Measurements from ENCODE around the gene CEP112. TPM values are rescaled to one million over a fixed set of nuclear protein-coding genes. Genes with fewer than 3 reads are reported as not detected.

The CEP112 gene
- total RNA-seq, 1 donor from 2014 or later = 20.1 TPM

DNA sequence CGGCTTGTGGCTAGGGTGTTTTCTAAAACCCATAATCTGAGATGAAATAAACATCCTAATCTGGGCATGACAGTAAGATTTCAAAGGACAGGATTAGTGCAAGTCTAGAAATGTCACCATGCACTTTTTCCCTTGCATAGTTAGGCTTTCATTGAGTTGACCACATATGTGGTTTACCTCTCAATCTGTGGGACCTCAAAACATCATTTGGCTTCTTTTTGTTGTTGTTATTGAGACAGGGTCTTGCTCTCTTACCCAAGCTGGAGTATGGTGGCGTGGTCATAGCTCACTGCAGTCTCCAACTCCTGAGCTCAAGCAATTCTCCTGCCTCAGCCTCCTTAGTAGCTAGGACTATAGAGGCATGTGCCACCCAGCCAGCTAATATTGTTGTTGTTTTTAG lies 197.8 kb downstream of the CEP112 start:
- intact Hi-C loops (cut with DNase I) = no loop called here
- Histone ChIP-seq H3K27ac (no peak overlapping the region), H3K9me3 (peaks cover 7% of the 10 kb centered on the region), H3K4me1 (no peaks in the 10 kb centered on the region), H3K36me3 (no peaks in the 10 kb centered on the region), H3K27me3 (no peaks in the 10 kb centered on the region), H3K4me3 (no peak overlapping the region)
- TF ChIP-seq POLR2AphosphoS5 (IDR thresholded peaks at IDR 0.05; ENCODE audit: insufficient read depth in 1 of 2, low read depth in 1 of 2) (no peak), POLR2A (IDR thresholded peaks at IDR 0.05) (no peak), CTCF (IDR thresholded peaks at IDR 0.05) (no peak)
- DNase-seq (ENCODE audit: extremely low spot score in 2 of 2) = no peak

GRCh38 chr17:65990593-65990992 lies 201.3 kb downstream of the CEP112 start:
- Histone ChIP-seq H3K27ac (no peak overlapping the region), H3K4me3 (no peak overlapping the region), H3K27me3 (no peaks in the 10 kb centered on the region), H3K9me3 (peaks cover 13% of the 10 kb centered on the region), H3K36me3 (no peaks in the 10 kb centered on the region), H3K4me1 (no peaks in the 10 kb centered on the region)
- no peak for TF ChIP-seq CTCF (IDR thresholded peaks at IDR 0.05)
- no peak for TF ChIP-seq POLR2AphosphoS5 (IDR thresholded peaks at IDR 0.05; ENCODE audit: insufficient read depth in 1 of 2, low read depth in 1 of 2)
- no peak for TF ChIP-seq POLR2A (IDR thresholded peaks at IDR 0.05)
- DNase-seq (ENCODE audit: extremely low spot score in 2 of 2) = no peak
- intact Hi-C loops (cut with DNase I) = no loop called here

GRCh38 chr17:65988451-65988850 lies 203.5 kb downstream of the CEP112 start:
- intact Hi-C loops (cut with DNase I) = no loop called here
- Histone ChIP-seq H3K27me3 (no peaks in the 10 kb centered on the region), H3K27ac (no peak overlapping the region), H3K36me3 (no peaks in the 10 kb centered on the region), H3K9me3 (peaks cover 13% of the 10 kb centered on the region), H3K4me1 (no peaks in the 10 kb centered on the region), H3K4me3 (no peak overlapping the region)
- DNase-seq (ENCODE audit: extremely low spot score in 2 of 2) = no peak
- TF ChIP-seq POLR2A (IDR thresholded peaks at IDR 0.05) = no peak
- TF ChIP-seq CTCF (IDR thresholded peaks at IDR 0.05) = no peak
- no peak for TF ChIP-seq POLR2AphosphoS5 (IDR thresholded peaks at IDR 0.05; ENCODE audit: insufficient read depth in 1 of 2, low read depth in 1 of 2)

- no peaks in the 10 kb centered on the region for H3K4me1 ChIP-seq
- DNase-seq (ENCODE audit: extremely low spot score in 2 of 2) = no peak
- H3K4me3 ChIP-seq = no peak overlapping the region
- H3K27ac ChIP-seq = no peak overlapping the region
- no peaks in the 10 kb centered on the region for H3K27me3 ChIP-seq
- no peaks in the 10 kb centered on the region for H3K36me3 ChIP-seq
- intact Hi-C loops (cut with DNase I) = no loop called here
- TF ChIP-seq POLR2A (IDR thresholded peaks at IDR 0.05) = no peak
- TF ChIP-seq POLR2AphosphoS5 (IDR thresholded peaks at IDR 0.05; ENCODE audit: insufficient read depth in 1 of 2, low read depth in 1 of 2) = no peak
- TF ChIP-seq CTCF (IDR thresholded peaks at IDR 0.05) = no peak
- H3K9me3 ChIP-seq = peaks cover 13% of the 10 kb centered on the region
Observed at GRCh38 chr17:65987988-65988387, 203.9 kb downstream of the CEP112 start.

GRCh38 chr17:65985571-65985970 lies 206.4 kb downstream of the CEP112 start:
- no peak overlapping the region for H3K27ac ChIP-seq
- H3K4me1 ChIP-seq = no peaks in the 10 kb centered on the region
- no peak for DNase-seq (ENCODE audit: extremely low spot score in 2 of 2)
- H3K9me3 ChIP-seq = peaks cover 13% of the 10 kb centered on the region
- no peak overlapping the region for H3K4me3 ChIP-seq
- no peaks in the 10 kb centered on the region for H3K36me3 ChIP-seq
- TF ChIP-seq POLR2A (IDR thresholded peaks at IDR 0.05) (no peak), POLR2AphosphoS5 (IDR thresholded peaks at IDR 0.05; ENCODE audit: insufficient read depth in 1 of 2, low read depth in 1 of 2) (no peak), CTCF (IDR thresholded peaks at IDR 0.05) (no peak)
- intact Hi-C loops (cut with DNase I) = no loop called here
- no peaks in the 10 kb centered on the region for H3K27me3 ChIP-seq

Measured in vagina (tissue), 2 donors.